GM20000 (cell line): Measurements from ENCODE around the gene ACP1.

Source experiments
- DNase-seq: peaks from one replicate; pipeline ENCODE4 v3.0.0; 2012; ENCODE audit warnings: low spot score
- CTCF ChIP-seq: IDR thresholded peaks from 2 replicates; pipeline ENCODE4 v1.5.1; 2012; ENCODE audit warnings: mild to moderate bottlenecking, control low read depth; ENCODE audit errors: extremely low read depth, missing control alignments

The ACP1 gene

GRCh38 chr2:280650-281110 is 15.9 kb downstream of the ACP1 start:
- no peak for TF ChIP-seq CTCF
- no peak for DNase-seq

DNA sequence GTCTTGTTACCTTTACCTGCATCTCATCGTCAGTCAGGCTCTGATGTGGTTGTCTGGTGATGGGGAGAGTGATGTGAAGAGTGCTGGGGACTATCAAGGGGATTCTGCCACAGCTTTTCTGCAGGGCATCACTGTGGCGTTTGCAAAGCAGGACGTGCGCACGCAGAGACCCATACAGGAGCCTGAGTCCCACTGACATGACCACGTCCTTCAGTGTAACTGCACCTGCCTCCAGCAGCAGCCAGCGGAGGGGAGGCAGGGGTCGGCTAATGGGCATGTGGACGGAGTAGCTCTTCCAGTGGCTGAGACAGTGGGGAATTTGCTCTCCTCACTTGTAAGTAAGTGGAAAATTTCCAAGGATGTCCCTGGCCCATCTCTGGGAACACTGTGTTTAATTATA is 16.6 kb downstream of the ACP1 start:
- DNase-seq: no peak
- no peak for TF ChIP-seq CTCF

DNA sequence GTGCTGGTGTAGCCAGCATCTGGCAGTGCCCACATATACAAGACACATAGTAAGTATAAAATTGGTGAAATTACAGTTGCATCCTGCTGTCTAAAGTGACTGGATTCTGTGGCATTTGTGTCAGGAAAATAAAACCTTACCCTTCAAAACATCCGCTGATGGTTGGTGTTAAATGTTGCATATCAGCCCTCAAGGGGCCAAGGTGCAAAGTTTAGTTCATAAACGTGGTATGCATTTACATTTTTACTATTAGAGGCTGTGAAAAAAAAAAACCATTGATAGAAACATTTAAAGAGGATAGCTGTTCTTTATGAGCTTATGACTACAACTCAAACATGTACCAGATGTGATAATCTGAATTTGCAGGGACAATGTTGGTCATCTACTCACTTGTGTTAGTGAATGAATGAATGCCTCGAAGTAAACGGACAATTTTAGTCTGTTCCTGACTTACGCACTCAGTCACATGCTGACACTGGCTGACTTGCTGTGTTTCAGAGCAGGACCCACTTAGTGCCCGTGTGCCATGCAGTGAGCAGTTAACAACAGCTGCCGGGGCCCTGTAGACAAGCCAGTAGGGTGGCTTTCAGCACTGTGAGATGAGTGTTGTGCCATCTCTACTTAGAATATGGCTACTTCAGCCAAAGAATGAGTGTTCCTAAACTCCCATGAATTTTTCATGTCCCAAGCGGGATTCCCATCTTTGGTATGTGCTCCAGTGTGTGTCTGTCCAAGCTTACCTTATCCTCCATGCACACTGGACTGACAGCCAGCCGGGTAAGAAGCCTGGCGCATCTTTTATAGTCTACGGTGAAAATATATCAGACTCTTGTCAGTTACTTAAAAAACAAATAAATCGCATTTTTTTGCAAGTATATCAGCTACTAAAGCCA is 17.9 kb downstream of the ACP1 start:
- no peak for TF ChIP-seq CTCF
- no peak for DNase-seq

DNA sequence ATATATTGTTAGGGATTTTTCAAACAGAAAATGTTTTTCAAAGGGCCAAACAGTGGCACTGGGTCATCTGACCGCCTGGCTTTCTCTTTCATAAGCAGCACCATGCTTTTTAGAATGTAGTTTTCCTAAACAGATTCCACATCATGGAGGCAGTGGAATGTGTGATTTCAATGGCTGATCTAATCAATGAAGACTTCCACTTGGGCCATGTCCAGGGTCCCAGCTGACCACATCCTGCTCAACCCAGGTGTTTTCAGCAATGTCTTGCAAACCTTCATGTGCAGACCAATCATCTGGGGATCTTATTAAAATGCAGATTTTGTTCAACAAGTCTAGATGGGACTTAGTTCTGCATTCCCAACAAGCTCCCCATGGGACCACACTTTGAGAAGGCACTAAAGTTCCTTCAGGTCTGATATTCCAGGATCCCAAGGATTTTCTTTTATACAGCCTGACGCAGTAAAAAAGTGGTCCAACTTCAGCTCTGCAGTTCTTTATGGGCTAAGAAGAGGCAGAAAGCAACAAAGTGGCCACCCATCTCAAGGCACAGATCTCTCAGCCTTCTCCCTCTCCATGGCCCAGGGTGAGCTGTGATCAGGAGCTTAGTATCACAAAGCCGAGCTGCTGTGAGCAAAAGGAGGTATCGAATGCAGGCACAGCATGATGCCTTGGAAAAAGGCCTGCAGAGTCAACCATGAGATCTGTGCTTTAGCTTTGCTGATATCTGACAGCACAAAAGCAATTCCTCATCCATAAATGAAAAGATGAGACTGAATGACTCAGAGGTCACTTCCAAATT is 19.4 kb downstream of the ACP1 start:
- TF ChIP-seq CTCF: no peak
- DNase-seq: no peak

DNA sequence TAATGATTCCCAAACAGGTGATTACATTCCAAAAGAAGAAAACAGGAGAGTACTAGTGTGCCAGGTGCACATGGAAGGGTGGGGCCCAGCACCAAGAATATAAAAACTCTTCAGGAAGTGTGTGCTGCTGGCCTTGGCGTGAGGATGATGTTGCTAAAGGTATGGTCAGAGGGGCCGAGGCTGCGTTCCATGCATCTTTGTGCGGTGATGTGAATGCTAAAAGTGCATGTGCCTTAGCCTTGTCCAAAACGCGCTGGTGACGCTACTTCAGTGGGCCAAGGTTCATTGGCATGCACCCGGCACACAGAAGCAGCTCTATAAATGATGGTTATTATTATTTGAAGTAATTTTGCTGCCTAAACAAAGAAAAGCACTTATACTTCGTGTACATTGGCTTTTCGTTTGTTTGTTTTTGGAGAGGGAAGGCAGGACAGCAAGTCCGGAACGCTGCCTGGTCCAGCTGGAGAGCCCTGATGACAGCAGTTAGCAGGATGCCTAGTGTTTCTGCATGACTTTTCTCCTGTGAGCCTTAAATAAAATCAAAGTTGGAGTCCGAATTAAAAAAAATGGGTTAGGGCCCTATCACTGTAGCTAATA is 20.2 kb downstream of the ACP1 start:
- no peak for DNase-seq

GRCh38 chr2:285531-285930 is 20.8 kb downstream of the ACP1 start:
- DNase-seq: no peak

More for the DNA sequence above, 20.2 kb downstream of the ACP1 start:
- TF ChIP-seq CTCF: no peak

More at GRCh38 chr2:285531-285930, 20.8 kb downstream of the ACP1 start:
- no peak for TF ChIP-seq CTCF
